GM19463 (cell line): ENCODE measurements around the gene ZNF423.

Experiments
- ATAC-seq: cut with Tn5 transposase; IDR thresholded peaks from one replicate; pipeline ENCODE4 v1.9.1; 2021; ENCODE audit warnings: mild to moderate bottlenecking, moderate library complexity; ENCODE audit not compliant: unreplicated experiment

The ZNF423 gene

GRCh38 chr16:49610983-49611382 is 244.9 kb downstream of the ZNF423 start:
- ATAC-seq = no peak

GRCh38 chr16:49608779-49609178 is 247.1 kb downstream of the ZNF423 start:
- ATAC-seq = no peak

- ATAC-seq = no peak
These were observed 247.8 kb downstream of the ZNF423 start for GRCh38 chr16:49608098-49608497.

GRCh38 chr16:49605536-49606254 is 250.2 kb downstream of the ZNF423 start:
- no peak for ATAC-seq

GRCh38 chr16:49604602-49605001 is 251.3 kb downstream of the ZNF423 start:
- no peak for ATAC-seq

- ATAC-seq = no peak
These were observed 252.0 kb downstream of the ZNF423 start for GRCh38 chr16:49603956-49604355.

- ATAC-seq = no peak
These were observed 253.0 kb downstream of the ZNF423 start for GRCh38 chr16:49602976-49603310.

GRCh38 chr16:49602201-49602975 is 253.5 kb downstream of the ZNF423 start:
- ATAC-seq = no peak

GRCh38 chr16:49601576-49601975 is 254.3 kb downstream of the ZNF423 start:
- no peak for ATAC-seq

- ATAC-seq = no peak
These were observed 254.9 kb downstream of the ZNF423 start for GRCh38 chr16:49600976-49601375.

- no peak for ATAC-seq
These were observed 255.4 kb downstream of the ZNF423 start for GRCh38 chr16:49600536-49600935.

GRCh38 chr16:49599704-49600103 is 256.2 kb downstream of the ZNF423 start:
- no peak for ATAC-seq

GRCh38 chr16:49599281-49599680 is 256.6 kb downstream of the ZNF423 start:
- no peak for ATAC-seq

GRCh38 chr16:49598383-49599170 is 257.3 kb downstream of the ZNF423 start:
- ATAC-seq = peak; percentile 53

GRCh38 chr16:49597796-49598195 is 258.1 kb downstream of the ZNF423 start:
- no peak for ATAC-seq

- no peak for ATAC-seq
These were observed 259.1 kb downstream of the ZNF423 start for GRCh38 chr16:49596648-49597291.

- no peak for ATAC-seq
These were observed 259.8 kb downstream of the ZNF423 start for GRCh38 chr16:49596068-49596467.

GRCh38 chr16:49594685-49595498 is 261.0 kb downstream of the ZNF423 start:
- no peak for ATAC-seq

GRCh38 chr16:49594153-49594552 is 261.8 kb downstream of the ZNF423 start:
- ATAC-seq = no peak

- no peak for ATAC-seq
These were observed 262.4 kb downstream of the ZNF423 start for GRCh38 chr16:49593424-49594040.
